Esophagus squamous epithelium (tissue), 5 donors: Measurements from ENCODE around the gene ZNF593. TPM values are rescaled to one million over a fixed set of nuclear protein-coding genes. Genes with fewer than 3 reads are reported as not detected.
A peak's percentile ranks its signal among the peaks of the same experiment; 100 is the strongest.

Source experiments
- DNase-seq: peaks from one replicate; lab custom pipeline; 2025; lab: John Stamatoyannopoulos, UW
- H3K27ac ChIP-seq, 4 donors: fragments of 200-600 bp; sonication (generic); one replicate each; pipeline ENCODE4 v1.5.1; 2016 to 2019; ENCODE audit warnings: mild to moderate bottlenecking in 1 of 4
- H3K27me3 ChIP-seq, 4 donors: fragments of 200-600 bp; sonication (generic); 1 replicate in 3 of 4; 2 replicates in 1 of 4; pipeline versions ENCODE4 v1.5.1 to v1.6.0; 2017 to 2021; ENCODE audit warnings: antibody characterized with exemption in 1 of 4
- H3K36me3 ChIP-seq, 3 donors: fragments of 200-600 bp; sonication (generic); one replicate each; pipeline ENCODE4 v1.5.1; 2016 to 2019
- H3K4me1 ChIP-seq, 3 donors: fragments of 200-600 bp; sonication (generic); one replicate each; pipeline ENCODE4 v1.5.1; 2017 to 2019
- H3K4me3 ChIP-seq, 4 donors: fragments of 200-600 bp; sonication (generic); 1 replicate in 3 of 4; 2 replicates in 1 of 4; pipeline ENCODE4 v1.5.1; 2016 to 2019; ENCODE audit warnings: mild to moderate bottlenecking in 2 of 4, moderate library complexity in 1 of 4
- H3K9me3 ChIP-seq, 3 donors: fragments of 200-600 bp; sonication (generic); one replicate each; pipeline ENCODE4 v1.5.1; 2016 to 2019
- POLR2A ChIP-seq, 4 donors: fragments of 450-650 bp; IDR thresholded peaks; one replicate each; pipeline ENCODE4 v1.6.1; 2017; ENCODE audit warnings: antibody characterized with exemption in 4 of 4, mild to moderate bottlenecking in 4 of 4, moderate library complexity in 3 of 4
- WGBS, 2 donors: methylation state at CpG; one replicate each; pipeline ENCODE4 v1.1.5; 2018; 5-methylcytosine and 5-hydroxymethylcytosine counted together
- intact Hi-C: fragments of 100-400 bp; cut with DNase I; formaldehyde crosslinking; loops from one replicate; pipeline ENCODE4 v1.15.0; 2022
- total RNA-seq, 4 donors: library from RNA; depleted of rRNA; stranded (reverse); fragments of >200 nt; gene quantifications; one replicate each; pipeline ENCODE4 v1.1.0, GENCODE V29; 2016
- TF ChIP-seq, protein P1 (sequence below), 6 experiments: fragments of 450-650 bp in 4 of 6; fragments of 200-600 bp in 2 of 6; sonication (generic) in 2 of 6; IDR thresholded peaks; one replicate each; pipeline ENCODE4 v1.5.1; 2016 to 2019; ENCODE audit warnings: antibody characterized with exemption in 6 of 6, mild to moderate bottlenecking in 4 of 6, moderate library complexity in 4 of 6
- donor health status: DM: yes; HTN: yes; CAD: no.

The ZNF593 gene
- total RNA-seq, 4 donors from 2014 or later = 19.2 to 45.6 (median 24.7) TPM

DNA sequence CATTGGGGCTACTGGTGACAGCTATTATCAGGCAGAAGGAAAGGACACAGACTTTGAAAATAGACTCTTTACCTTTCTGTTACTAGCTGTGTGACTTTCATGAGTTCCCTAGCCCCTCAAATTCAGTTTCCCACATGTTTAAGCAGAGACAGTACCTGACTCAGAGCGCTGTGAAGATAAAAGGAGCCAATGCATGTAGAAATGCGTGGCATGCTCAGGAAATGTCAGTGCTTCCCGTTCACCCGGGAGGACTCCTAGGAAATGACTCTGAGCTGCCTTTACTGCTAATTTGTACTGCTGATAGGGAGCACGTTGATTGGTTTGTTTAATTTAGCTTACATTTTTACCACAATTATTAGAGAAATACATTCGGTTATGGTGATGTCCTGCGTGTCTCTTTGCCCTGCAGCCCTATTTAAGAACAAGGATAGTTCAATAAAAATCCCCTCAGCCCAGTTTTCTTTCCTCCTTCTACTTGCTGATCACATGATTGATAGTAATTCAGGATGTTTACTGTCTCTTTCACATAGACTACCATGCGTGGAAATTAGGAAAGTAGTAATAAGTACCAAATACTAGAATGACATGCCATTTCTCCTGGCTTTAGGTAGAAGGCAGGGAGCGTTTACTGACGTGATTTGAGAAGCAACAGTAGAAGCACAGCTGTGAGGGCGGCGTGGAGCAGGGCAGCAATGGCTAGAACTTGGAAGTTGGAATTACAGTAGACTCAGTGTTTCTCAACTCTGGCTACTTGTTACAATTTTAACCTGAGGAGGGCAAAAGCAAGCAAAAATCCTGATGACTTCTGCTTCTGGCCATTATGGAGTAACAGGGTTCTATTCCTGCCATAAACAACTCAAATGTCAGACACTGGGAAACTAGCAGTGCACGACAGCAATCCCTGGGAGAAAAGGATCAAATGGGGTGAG lies 42.2 kb upstream of the ZNF593 start:
- H3K27me3 ChIP-seq = no peaks in the 10 kb centered on the region
- H3K36me3 ChIP-seq = peaks cover 0 to 3% (median 0%) of the 10 kb centered on the region in 3 donors
- H3K27ac ChIP-seq = peak overlapping the region; percentile 74 to 88 (median 84)
- intact Hi-C loops = no loop called here
- H3K4me1 ChIP-seq = peaks cover 16 to 67% (median 37%) of the 10 kb centered on the region in 3 donors
- TF ChIP-seq POLR2A (IDR thresholded peaks at IDR 0.05) = no peak
- TF ChIP-seq, protein P1, sequence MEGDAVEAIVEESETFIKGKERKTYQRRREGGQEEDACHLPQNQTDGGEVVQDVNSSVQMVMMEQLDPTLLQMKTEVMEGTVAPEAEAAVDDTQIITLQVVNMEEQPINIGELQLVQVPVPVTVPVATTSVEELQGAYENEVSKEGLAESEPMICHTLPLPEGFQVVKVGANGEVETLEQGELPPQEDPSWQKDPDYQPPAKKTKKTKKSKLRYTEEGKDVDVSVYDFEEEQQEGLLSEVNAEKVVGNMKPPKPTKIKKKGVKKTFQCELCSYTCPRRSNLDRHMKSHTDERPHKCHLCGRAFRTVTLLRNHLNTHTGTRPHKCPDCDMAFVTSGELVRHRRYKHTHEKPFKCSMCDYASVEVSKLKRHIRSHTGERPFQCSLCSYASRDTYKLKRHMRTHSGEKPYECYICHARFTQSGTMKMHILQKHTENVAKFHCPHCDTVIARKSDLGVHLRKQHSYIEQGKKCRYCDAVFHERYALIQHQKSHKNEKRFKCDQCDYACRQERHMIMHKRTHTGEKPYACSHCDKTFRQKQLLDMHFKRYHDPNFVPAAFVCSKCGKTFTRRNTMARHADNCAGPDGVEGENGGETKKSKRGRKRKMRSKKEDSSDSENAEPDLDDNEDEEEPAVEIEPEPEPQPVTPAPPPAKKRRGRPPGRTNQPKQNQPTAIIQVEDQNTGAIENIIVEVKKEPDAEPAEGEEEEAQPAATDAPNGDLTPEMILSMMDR (IDR thresholded peaks at IDR 0.05) = no peak
- 39 to 44% methylated on average over 13 of the region's 13 CpGs for WGBS, 2 donors
- DNase-seq = no peak
- H3K4me3 ChIP-seq = peak overlapping the region in 1 of 4 donors; percentile 37
- H3K9me3 ChIP-seq = no peaks in the 10 kb centered on the region

DNA sequence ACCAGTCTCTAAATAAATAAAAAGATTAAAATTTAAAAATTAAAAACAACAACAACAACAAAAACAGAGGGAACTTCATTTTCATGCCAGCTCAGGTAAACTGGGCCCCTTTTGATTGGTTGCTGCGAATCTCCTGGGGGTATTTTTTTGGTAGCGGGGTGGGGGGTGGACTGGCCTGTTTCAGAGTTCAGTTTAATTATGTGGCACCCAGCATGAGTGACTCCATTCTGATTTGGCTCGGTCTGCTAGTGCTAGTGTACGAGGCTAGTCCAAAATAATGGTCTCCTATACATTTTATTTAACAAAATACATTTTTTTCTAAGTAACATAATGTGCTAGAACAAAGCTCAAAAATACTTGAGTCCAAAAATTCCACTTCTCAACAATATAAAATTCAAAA lies 39.9 kb upstream of the ZNF593 start:
- Histone ChIP-seq H3K27me3 (no peaks in the 10 kb centered on the region), H3K27ac (no peak overlapping the region), H3K4me1 (peaks cover 16 to 44% (median 26%) of the 10 kb centered on the region in 3 donors), H3K9me3 (no peaks in the 10 kb centered on the region), H3K4me3 (no peak overlapping the region), H3K36me3 (no peaks in the 10 kb centered on the region)
- WGBS, 2 donors = 84 to 91% methylated on average over 4 of the region's 4 CpGs
- no peak for TF ChIP-seq POLR2A (IDR thresholded peaks at IDR 0.05)
- TF ChIP-seq, protein P1 (IDR thresholded peaks at IDR 0.05) = no peak
- DNase-seq = no peak
- intact Hi-C loops = no loop called here

DNA sequence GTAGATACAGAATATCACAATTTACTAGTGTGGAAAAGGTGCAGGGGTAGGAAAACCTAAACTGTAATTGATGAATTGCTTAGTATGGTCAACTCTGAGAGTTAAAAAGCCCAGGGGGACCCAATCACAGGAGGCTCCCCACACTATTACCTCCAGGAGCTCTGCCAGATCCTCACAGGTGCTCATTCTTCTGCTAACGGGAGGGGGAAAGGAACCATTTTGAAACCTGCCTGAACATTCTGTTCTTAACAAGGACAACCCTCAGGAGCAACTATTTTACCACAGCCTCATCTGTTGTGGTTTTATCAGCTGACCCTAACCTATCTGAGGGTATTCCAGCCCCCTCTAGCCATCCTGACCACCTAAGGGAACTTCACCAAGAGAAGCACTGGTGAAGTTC lies 39.0 kb upstream of the ZNF593 start:
- Histone ChIP-seq H3K9me3 (no peaks in the 10 kb centered on the region), H3K27ac (no peak overlapping the region), H3K4me1 (peaks cover 16 to 35% (median 22%) of the 10 kb centered on the region in 3 donors), H3K36me3 (no peaks in the 10 kb centered on the region), H3K27me3 (no peaks in the 10 kb centered on the region), H3K4me3 (no peak overlapping the region)
- intact Hi-C loops = no loop called here
- DNase-seq = no peak
- TF ChIP-seq POLR2A (IDR thresholded peaks at IDR 0.05) = no peak
- TF ChIP-seq, protein P1 (IDR thresholded peaks at IDR 0.05) = no peak
- WGBS, 2 donors = 19 to 60% methylated on average over 1 of the region's 1 CpG

DNA sequence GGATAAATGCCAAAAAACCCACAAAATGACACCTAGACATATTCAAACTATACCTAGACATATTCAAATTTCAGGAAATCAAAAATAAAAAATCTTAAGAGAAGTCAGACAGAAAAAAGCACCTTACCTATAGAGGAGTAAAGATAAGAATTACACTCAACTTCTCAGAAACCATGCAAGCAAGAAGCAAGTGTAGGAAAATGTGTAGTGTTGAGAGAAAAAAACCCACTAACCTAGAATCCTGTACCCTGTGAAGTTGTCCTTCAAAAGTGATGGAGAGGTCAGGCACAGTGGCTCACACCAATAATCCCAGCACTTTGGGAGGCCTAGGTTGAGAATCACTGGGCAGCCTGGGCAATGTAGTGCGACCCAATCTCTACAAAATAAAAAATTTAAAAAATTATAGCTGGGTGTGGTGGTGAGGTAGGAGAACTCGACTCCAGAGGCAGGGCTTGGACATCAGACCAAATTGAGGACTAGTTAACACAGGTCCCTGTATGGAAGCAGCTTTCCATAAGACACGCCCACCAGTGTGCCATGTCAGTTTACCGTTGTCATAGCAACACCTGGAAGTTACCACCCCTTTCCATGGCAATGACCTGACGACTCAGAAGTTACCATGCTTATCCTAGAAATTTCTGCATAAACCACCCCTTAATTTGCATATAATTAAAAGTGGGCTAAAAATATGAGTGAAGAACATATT lies 37.4 kb upstream of the ZNF593 start:
- Histone ChIP-seq H3K27ac (no peak overlapping the region), H3K4me3 (no peak overlapping the region), H3K27me3 (no peaks in the 10 kb centered on the region), H3K4me1 (peaks cover 10 to 20% (median 11%) of the 10 kb centered on the region in 3 donors), H3K9me3 (no peaks in the 10 kb centered on the region), H3K36me3 (no peaks in the 10 kb centered on the region)
- DNase-seq = no peak
- TF ChIP-seq, protein P1 (IDR thresholded peaks at IDR 0.05) = no peak
- no peak for TF ChIP-seq POLR2A (IDR thresholded peaks at IDR 0.05)
- 69 to 70% methylated on average over 5 of the region's 5 CpGs for WGBS, 2 donors
- intact Hi-C loops = no loop called here

DNA sequence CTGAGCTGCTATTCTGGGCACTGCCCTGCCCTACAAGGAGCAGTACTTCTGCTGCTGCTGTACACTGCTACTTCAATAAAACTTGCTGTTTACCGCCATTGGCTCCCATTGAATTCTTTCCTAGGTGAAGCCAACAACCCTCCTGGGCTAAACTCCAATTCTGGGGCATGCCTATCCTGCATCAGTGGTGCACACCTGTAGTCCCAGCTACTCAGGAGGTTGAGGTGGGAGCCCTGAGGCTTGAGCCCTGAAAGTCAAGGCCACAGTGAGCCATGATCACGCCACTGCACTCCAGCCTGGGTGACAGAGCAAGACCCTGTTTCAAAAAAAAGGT lies 36.9 kb upstream of the ZNF593 start:
- Histone ChIP-seq H3K9me3 (no peaks in the 10 kb centered on the region), H3K36me3 (no peaks in the 10 kb centered on the region), H3K27me3 (no peaks in the 10 kb centered on the region), H3K4me3 (no peak overlapping the region), H3K4me1 (peaks cover 5 to 15% (median 6%) of the 10 kb centered on the region in 3 donors), H3K27ac (no peak overlapping the region)
- intact Hi-C loops = no loop called here
- DNase-seq = no peak
- TF ChIP-seq POLR2A (IDR thresholded peaks at IDR 0.05) = no peak
- TF ChIP-seq, protein P1 (IDR thresholded peaks at IDR 0.05) = no peak
- WGBS, 2 donors = 88 to 100% methylated on average over 1 of the region's 2 CpGs
